Chondrocyte (in vitro differentiated cells): ENCODE results near the gene SSH2. TPM values are rescaled to one million over a fixed set of nuclear protein-coding genes. Genes with fewer than 3 reads are reported as not detected.
A peak's percentile ranks its signal among the peaks of the same experiment; 100 is the strongest.

Experiments
- DNase-seq: peaks from one replicate; pipeline ENCODE4 v3.0.0; 2021; ENCODE audit warnings: mixed read lengths, low spot score
- H3K27ac Mint-ChIP-seq: one replicate; pipeline ENCODE4 v1.8.0; 2021; ENCODE audit warnings: mild to moderate bottlenecking, moderate library complexity, mixed read lengths; ENCODE audit not compliant: unreplicated experiment
- H3K27me3 Mint-ChIP-seq: 2 replicates; pipeline ENCODE4 v1.8.0; 2021; ENCODE audit warnings: low read depth, mixed read lengths
- H3K36me3 Mint-ChIP-seq: 2 replicates; pipeline ENCODE4 v1.8.0; 2021; ENCODE audit warnings: low read depth, mixed read lengths
- H3K4me1 Mint-ChIP-seq: 2 replicates; pipeline ENCODE4 v1.8.0; 2021; ENCODE audit warnings: low read depth, mild to moderate bottlenecking, mixed read lengths
- H3K4me3 Mint-ChIP-seq: one replicate; pipeline ENCODE4 v1.8.0; 2021; ENCODE audit warnings: mild to moderate bottlenecking, moderate library complexity, mixed read lengths; ENCODE audit not compliant: unreplicated experiment
- H3K9me3 Mint-ChIP-seq: 2 replicates; pipeline ENCODE4 v1.8.0; 2021; ENCODE audit warnings: low read depth, mixed read lengths
- CTCF ChIP-seq: fragments of 200-600 bp; sonication (generic); IDR thresholded peaks from 2 replicates; pipeline ENCODE4 v1.5.0; 2021; ENCODE audit warnings: antibody characterized with exemption, mild to moderate bottlenecking, moderate library complexity
- total RNA-seq: library from RNA; stranded (reverse); gene quantifications from 3 replicates; pipeline ENCODE4 v1.2.1, GENCODE V29; 2021

SSH2 gene
- total RNA-seq, 1 donor from 2014 or later: 14.1 TPM

GRCh38 chr17:29591737-29592608, 338.1 kb downstream of the SSH2 start:
- DNase-seq: peak; percentile 97
- H3K27me3 Mint-ChIP-seq: no peaks in the 10 kb centered on the region
- peak; percentile 97 for TF ChIP-seq CTCF
- H3K4me1 Mint-ChIP-seq: peaks cover 66% of the 10 kb centered on the region
- H3K4me3 Mint-ChIP-seq: peak overlapping the region; percentile 69
- no peaks in the 10 kb centered on the region for H3K36me3 Mint-ChIP-seq
- no peaks in the 10 kb centered on the region for H3K9me3 Mint-ChIP-seq
- H3K27ac Mint-ChIP-seq: peak overlapping the region; percentile 88

DNA sequence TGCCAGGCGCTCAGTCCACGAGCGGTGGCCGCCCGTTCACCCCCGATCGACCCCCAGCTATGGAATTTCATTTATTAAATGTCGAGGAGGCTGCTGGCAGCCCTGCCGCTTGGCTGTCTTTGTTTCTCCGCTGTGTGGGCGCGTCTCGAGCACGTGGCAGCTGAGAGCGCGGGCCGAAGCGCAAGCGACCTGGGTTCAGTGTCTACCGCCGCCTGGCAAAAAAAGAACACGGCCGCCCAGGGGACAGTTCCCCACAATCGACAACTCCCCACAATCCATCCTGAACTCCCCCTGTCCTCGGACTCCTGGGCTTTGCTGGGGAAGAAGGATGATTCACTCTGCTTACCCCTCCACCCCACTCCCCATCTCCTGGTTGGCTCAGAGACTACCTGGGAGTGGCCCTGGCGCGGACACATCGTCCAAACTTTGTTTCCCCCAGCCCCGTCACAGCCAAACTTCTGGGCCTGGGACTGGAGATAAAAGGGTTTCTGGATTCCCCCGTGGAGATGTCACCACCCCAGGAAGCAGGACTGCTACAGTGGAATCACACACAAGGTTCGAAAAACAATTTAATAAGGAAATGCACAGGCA, 338.8 kb downstream of the SSH2 start:
- H3K4me3 Mint-ChIP-seq: peak overlapping the region; percentile 69
- no peaks in the 10 kb centered on the region for H3K27me3 Mint-ChIP-seq
- H3K9me3 Mint-ChIP-seq: no peaks in the 10 kb centered on the region
- DNase-seq: peak; percentile 84
- peak overlapping the region; percentile 88 for H3K27ac Mint-ChIP-seq
- H3K4me1 Mint-ChIP-seq: peaks cover 66% of the 10 kb centered on the region
- H3K36me3 Mint-ChIP-seq: no peaks in the 10 kb centered on the region
- TF ChIP-seq CTCF: no peak

DNA sequence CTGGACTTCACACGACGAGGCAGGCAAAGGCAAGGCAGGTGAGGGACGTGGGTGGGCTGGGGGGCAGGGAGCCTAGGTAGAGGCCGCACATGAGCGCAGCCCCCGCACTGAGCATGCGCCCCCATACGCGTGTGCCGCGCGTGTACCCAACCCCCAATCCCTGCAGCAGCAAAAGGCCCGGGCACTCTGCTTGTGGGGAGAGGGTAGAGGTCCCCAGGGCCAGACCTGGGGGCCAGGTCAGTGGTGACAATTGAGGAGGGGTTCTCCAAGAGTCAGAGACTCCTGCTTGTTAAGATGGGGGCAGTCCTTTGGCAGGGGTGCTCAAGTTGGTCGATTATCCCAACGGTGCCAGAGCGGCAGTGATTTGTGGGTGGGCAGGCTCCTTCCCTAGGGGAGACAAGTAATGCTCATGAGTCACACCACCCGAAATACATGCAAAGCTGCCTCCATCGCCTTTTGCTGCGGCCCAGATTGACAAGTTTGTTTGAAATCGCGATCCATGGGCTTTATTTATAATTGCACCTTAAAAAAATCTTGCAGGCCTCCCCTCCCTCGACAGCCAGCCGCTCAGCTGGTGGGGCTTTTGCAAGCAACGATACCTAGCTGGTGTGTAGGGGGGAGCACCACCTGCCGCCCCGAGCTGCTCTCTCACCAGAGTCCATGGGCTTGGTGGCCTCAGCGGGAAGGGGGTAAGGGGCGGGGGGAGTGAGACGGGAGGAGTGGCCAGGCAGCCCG, 339.4 kb downstream of the SSH2 start:
- Mint-ChIP-seq H3K27ac (peak overlapping the region; percentile 88), H3K27me3 (no peaks in the 10 kb centered on the region), H3K4me3 (peak overlapping the region; percentile 69), H3K4me1 (peaks cover 69% of the 10 kb centered on the region), H3K9me3 (no peaks in the 10 kb centered on the region), H3K36me3 (no peaks in the 10 kb centered on the region)
- peak; percentile 89 for DNase-seq
- TF ChIP-seq CTCF: no peak

GRCh38 chr17:29589524-29590410, 340.3 kb downstream of the SSH2 start, which contains the start of gene GIT1:
Gene GIT1, minus strand, starts transcription at chr17:29589648. Its CDS starts 270 bp downstream, at chr17:29589378.
- no peaks in the 10 kb centered on the region for H3K9me3 Mint-ChIP-seq
- H3K27me3 Mint-ChIP-seq: no peaks in the 10 kb centered on the region
- peaks cover 71% of the 10 kb centered on the region for H3K4me1 Mint-ChIP-seq
- DNase-seq: peak; percentile 82
- peak within 1 kb of the TSS; percentile 88 for H3K4me3 Mint-ChIP-seq
- H3K27ac Mint-ChIP-seq: peak within 1 kb of the TSS; percentile 92
- H3K36me3 Mint-ChIP-seq: no peaks in the 10 kb centered on the region
- peak; percentile 23 for TF ChIP-seq CTCF
